Right cardiac atrium (tissue), 5 donors: ENCODE results near the gene TMEM175. TPM values are rescaled to one million over a fixed set of nuclear protein-coding genes. Genes with fewer than 3 reads are reported as not detected.
A peak's percentile ranks its signal among the peaks of the same experiment; 100 is the strongest.
"Not testable (repeated sequence)": the region's sequence is repeated elsewhere in the genome, so short reads cannot be mapped to it uniquely, and the experiment has no call there.

ENCODE experiments used
- ATAC-seq, 2 donors: fragments of 200-7000 bp; cut with Tn5 transposase; one replicate each; pipeline versions ENCODE4 v1.8.0 to v1.9.1; 2020; ENCODE audit warnings: moderate library complexity in 2 of 2, mild to moderate bottlenecking in 1 of 2
- DNase-seq, 3 donors: peaks; one replicate each; pipeline ENCODE4 v3.0.0-alpha.2; 2020
- H3K27ac ChIP-seq: one replicate; pipeline ENCODE4 v1.5.1; 2013; ENCODE audit warnings: mild to moderate bottlenecking, low read length, control low read depth, moderate library complexity
- H3K27me3 ChIP-seq: one replicate; pipeline ENCODE4 v1.6.1; 2013; ENCODE audit not compliant: control insufficient read depth, insufficient read depth
- H3K4me1 ChIP-seq: one replicate; pipeline ENCODE4 v1.6.1; 2013; ENCODE audit warnings: low read length; ENCODE audit not compliant: control insufficient read depth, insufficient read depth
- H3K4me3 ChIP-seq: one replicate; pipeline ENCODE4 v1.5.1; 2013; ENCODE audit warnings: low read length, control low read depth
- H3K9me3 ChIP-seq: one replicate; pipeline ENCODE4 v1.6.1; 2013; ENCODE audit warnings: low read length; ENCODE audit not compliant: control insufficient read depth
- WGBS: extraction: QIAGEN DNeasy Blood & Tissue Kit; methylation state at CpG from one replicate; pipeline ENCODE4 v1.1.7; 2013; 5-methylcytosine and 5-hydroxymethylcytosine counted together
- intact Hi-C, 4 donors: fragments of 100-400 bp; cut with DNase I; formaldehyde crosslinking; loops; one replicate each; pipeline versions ENCODE4 v1.11.0 to v1.14.0; 2022 to 2023
- polyA plus RNA-seq: library from polyadenylated mRNA; stranded (reverse); fragments of 200-250 nt; gene quantifications from one replicate; pipeline ENCODE4 v1.2.3, GENCODE V29; 2013
- total RNA-seq, 4 donors: library from RNA; stranded (reverse); fragmentation: NEBNext Ultra II Directional; extraction: Animal tissue kit (Norgen Biotek cat#: 25700); gene quantifications; one replicate each; pipeline ENCODE4 v1.2.1, GENCODE V29; 2021
- donor health status: healthy with polysubstance abuse.
- donor health status: DM: no; HTN: yes; CAD: no.
- donor health status: DM: no; HTN: no; CAD: no.
- donor health status: DM: no; HTN: yes; CAD: no; lungs with severe emphysema.
- donor health status: DM: yes; HTN: yes; CAD: no.

TMEM175 gene
- total and polyA plus RNA-seq, 5 donors: 20.9 to 31.1 (median 24.0) TPM

DNA sequence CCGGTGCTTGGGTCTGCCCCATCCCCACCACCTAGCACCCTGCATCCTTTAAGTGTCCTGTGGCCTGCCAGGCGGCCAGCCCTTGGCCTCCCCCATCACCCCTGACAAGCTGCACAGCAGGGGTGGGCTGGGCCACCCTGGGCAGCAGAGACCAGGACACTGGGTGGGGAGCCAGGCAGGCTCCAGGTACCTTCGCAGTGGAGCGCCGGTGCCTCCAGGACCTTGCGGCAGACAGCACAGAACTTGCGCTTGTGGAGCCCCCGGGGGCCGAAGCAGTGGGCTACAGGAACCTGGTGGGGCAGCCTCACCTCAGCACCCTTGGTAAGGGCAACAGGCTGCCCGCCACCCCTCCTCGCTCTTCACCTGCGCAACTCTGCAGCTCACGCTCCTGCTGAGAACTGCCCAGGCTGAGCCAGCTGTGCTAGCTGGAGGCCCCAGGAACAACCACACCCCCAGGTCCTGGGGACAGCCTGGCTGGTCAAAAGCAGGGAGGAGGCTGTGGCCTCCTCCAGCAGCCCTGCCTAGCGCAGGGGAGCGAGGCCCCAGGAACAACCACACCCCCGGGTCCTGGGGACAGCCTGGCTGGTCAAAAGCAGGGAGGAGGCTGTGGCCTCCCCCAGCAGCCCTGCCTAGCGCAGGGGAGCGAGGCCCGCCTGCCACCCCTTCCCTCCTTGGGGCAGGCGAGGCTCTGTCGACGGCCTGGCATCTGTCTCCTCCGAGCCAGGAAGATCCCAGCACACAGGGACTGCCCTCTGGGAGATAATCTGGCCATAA is 36.5 kb downstream of the TMEM175 start:
- ATAC-seq (no peak), DNase-seq (peak in 2 of 3 donors; percentile 40 to 58)
- no peaks in the 10 kb centered on the region for H3K27me3 ChIP-seq
- no peak overlapping the region for H3K4me3 ChIP-seq
- intact Hi-C loops: no loop called here
- no peaks in the 10 kb centered on the region for H3K9me3 ChIP-seq
- WGBS: 83% methylated on average over 23 of the region's 23 CpGs
- no peak overlapping the region for H3K27ac ChIP-seq
- H3K4me1 ChIP-seq: peaks cover 3% of the 10 kb centered on the region

DNA sequence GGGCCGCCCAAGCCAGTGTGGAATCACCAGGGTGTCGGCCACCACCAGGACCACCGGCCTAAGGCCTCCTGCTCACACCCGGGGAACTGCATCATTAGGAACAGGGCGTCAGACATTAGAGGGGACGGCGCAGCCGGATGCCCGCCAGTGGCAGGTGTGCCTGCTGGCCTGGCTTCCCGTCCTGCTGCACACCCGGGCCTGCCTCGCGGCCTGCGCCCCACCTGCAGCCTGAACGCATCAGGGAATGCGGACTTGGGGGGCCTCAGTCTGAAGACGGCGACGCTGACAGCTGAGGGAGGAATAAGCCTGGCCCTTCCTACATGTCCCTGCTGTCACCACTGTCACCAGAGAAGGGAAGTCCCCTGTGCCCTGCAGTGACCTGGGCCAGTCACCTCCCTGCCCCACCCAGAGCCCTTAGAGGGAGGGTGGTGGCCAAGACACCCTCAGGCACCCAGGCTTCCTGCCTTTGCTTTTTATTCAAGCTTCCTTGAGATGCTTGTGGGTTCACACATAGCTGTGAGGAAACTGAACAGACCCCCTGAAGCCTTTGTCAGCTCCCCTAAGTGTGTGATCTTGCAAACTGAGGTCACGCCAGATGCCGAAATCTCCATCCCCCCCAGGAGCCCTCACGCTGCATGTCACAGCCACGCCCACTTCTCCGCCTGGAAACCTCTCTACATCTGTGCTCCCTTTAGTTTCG is 37.9 kb downstream of the TMEM175 start:
- no peak for ATAC-seq
- intact Hi-C loops: no loop called here
- 94% methylated on average over 25 of the region's 25 CpGs for WGBS

DNA sequence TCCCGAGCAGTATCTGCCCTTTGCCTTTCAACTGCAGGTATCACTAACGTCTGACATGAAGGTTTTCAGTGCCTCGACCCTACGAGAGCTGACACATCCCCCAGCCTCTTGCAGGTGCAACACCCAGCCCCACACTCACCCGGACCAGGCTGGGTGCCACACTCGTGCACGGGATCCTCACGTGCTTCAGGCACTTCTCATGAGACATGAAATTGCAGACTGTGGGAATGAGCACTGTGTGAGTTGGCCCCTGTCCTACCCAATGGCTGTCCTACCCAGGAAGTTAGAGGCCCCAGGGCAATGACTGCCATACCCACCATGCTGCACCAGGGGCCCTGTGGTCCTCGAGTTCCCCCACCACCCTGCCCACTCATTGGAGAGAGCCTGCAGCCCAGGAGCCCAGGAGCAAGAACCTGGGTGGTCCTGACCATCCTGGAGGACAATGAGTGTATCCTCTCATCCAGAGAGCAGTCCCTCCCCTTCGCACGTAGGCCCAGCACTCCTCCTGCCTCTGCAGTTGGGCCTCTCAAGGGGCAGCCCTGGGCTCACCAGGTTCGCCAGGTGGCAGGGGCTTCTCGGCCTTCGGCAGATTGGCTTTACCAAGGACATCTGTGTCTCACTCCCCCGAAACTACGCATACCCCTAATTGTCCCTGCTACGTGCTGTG is 38.7 kb downstream of the TMEM175 start:
- peak in 2 of 3 donors; percentile 37 to 43 for DNase-seq
- H3K4me1 ChIP-seq: peaks cover 3% of the 10 kb centered on the region
- intact Hi-C loops: no loop called here
- H3K27ac ChIP-seq: no peak overlapping the region
- no peaks in the 10 kb centered on the region for H3K27me3 ChIP-seq
- no peak for ATAC-seq
- 82% methylated on average over 17 of the region's 17 CpGs for WGBS
- H3K9me3 ChIP-seq: no peaks in the 10 kb centered on the region
- H3K4me3 ChIP-seq: no peak overlapping the region

More for the DNA sequence above, 37.9 kb downstream of the TMEM175 start:
- Histone ChIP-seq H3K27me3 (no peaks in the 10 kb centered on the region), H3K4me3 (no peak overlapping the region), H3K27ac (no peak overlapping the region), H3K9me3 (no peaks in the 10 kb centered on the region), H3K4me1 (peaks cover 3% of the 10 kb centered on the region)
- peak in 1 of 3 donors; percentile 32 for DNase-seq

DNA sequence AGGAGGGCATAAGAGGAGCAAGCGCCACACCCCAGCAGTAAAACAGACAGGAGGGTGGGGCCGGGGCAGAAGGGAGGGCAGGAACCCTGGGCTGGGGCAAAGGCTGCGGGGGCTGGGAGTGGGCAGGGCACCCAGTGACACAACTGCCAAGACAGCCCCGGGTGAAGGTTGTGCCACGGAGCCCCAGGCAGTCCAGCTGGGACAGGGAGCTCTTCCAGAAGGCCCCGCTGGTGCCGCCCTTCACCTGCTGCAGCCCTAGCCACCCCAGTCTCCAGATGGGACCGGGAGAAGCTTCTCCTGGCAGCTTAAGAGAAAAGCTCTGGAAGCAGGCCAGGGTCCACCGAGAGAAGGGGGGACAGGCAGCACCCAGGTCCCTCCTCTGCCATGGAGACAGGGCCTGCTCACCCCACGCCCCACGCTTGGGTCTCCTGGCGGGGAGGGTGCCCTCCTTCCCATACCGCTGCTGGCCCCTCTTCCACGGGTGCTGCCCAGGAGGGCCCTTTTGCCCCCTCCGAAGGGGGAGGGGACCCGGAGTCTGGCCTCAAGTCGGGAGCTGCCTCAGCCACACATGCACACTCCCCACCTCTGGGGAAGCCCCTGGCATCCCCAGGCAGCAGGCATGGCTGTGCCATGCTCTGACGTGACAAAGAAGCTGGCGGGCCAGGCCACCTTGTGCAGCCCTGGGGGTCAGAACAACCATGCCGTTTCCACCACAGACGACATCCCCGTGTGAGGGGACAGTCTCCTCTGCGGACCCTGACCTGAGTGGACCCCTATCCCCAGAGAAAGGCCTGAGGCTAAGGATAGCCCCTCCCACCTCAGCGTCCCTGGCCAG is 39.6 kb downstream of the TMEM175 start:
- intact Hi-C loops: no loop called here
- DNase-seq: peak; percentile 17 to 56 (median 42)
- 65% methylated on average over 24 of the region's 24 CpGs for WGBS
- H3K27ac ChIP-seq: no peak overlapping the region
- H3K27me3 ChIP-seq: no peaks in the 10 kb centered on the region
- H3K4me1 ChIP-seq: peaks cover 3% of the 10 kb centered on the region
- no peak overlapping the region for H3K4me3 ChIP-seq
- ATAC-seq: no peak
- no peaks in the 10 kb centered on the region for H3K9me3 ChIP-seq

DNA sequence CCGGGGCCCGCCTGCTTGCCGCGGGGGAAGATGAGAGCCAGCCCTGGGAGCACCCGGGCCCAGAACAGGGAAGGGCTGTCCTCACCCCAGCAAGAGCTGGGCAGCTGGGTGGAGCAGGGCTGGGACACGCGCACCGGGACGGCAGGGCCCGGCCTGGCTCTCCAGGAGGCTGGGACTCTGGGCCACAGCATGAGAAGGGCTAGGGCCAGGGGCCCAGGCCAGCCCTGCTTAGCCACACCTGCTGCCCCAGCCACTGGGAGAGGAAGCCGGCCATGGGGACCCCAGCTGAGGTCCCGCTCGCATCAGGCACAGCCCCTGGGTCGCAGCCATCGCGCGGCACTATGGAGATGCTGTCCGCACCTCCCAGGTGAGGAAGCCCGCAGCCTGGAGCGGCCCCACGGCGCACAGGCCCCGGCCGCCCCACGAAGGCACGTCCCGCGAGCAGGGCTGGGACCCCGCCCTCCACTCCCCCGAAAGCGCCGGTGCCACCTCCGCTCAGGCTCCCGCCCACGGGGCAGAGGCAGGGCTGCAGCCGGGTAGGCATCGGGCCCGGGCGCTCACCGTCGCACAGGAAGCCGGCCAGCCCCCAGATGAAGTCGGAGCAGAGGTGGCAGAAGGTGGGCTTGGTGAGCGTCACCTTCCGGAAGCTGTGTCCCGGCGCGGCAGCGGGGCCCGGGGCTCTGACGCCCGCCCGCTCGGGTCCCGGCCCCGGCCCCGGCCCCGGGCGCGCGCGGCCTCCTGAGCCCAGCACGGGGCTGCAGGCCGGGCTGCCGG is 40.6 kb downstream of the TMEM175 start:
- ATAC-seq (peak; percentile 6 to 29), DNase-seq (peak; percentile 19 to 81 (median 80))
- peaks cover 3% of the 10 kb centered on the region for H3K4me1 ChIP-seq
- H3K9me3 ChIP-seq: no peaks in the 10 kb centered on the region
- H3K27me3 ChIP-seq: no peaks in the 10 kb centered on the region
- peak overlapping the region; percentile 82 for H3K4me3 ChIP-seq
- intact Hi-C loops: no loop called here
- no peak overlapping the region for H3K27ac ChIP-seq
- WGBS: under 1% methylated on average over 65 of the region's 65 CpGs

DNA sequence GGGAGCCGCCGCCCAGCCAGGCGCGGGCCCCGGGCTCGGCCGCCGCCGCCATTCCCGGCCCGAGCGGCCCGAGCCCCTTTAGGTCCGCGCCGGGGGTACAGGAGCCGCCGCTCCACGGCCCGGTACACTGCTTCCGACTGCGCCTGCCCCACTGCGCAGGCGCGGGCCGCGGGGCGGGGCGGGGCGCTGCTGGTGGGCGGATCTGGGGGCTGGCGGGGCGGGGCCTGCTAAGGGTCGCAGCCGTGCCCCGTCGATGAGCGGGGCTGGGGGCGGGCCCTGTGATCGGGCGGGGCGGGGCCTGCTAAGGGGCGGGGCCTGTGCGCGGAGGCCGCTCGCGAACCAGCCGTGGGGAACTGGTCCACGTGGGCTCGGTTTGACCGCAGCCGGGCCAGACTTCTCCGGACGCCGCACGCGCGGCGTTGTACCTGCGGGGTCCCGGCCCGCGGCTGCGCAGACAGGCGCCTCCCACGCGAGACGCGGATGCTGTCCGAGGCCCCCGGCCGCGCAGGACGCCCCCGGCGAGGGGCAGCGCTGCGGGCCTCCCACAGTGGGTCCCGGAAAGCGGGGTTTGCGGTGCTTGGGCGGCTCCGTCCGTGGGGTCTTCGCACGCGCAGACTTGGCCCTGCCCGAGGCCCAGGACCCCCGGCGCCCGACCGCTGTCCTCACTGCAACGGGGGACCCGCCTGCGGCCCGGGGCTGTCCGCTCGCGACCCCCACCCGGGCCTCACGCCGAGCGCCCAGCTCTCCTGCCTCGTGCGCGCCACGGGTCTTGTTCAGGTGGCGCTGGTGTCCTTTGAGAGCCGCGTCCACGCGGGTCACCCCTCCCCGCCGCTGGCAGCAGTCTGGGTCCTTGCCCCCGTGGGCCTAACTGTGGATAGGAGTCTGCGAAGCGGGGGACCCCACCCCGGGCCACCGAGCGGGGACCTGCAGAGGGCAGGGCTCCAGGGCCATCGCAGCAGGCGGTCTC is 41.5 kb downstream of the TMEM175 start, which contains the start of gene DGKQ:
DGKQ (minus strand) TSS at position 139 of the 967 bp plus-strand sequence; CDS start at position 52, 87 bp downstream.
- H3K4me1 ChIP-seq: peaks cover 3% of the 10 kb centered on the region
- peak within 1 kb of the TSS; percentile 82 for H3K4me3 ChIP-seq
- peak; percentile 97 for ATAC-seq
- H3K27ac ChIP-seq: no peak within 1 kb of the TSS
- no peaks in the 10 kb centered on the region for H3K9me3 ChIP-seq
- DNase-seq: peak; percentile 89 to 96 (median 95)
- intact Hi-C loops: no loop called here
- H3K27me3 ChIP-seq: no peaks in the 10 kb centered on the region
- 22% methylated on average over 123 of the region's 123 CpGs for WGBS

DNA sequence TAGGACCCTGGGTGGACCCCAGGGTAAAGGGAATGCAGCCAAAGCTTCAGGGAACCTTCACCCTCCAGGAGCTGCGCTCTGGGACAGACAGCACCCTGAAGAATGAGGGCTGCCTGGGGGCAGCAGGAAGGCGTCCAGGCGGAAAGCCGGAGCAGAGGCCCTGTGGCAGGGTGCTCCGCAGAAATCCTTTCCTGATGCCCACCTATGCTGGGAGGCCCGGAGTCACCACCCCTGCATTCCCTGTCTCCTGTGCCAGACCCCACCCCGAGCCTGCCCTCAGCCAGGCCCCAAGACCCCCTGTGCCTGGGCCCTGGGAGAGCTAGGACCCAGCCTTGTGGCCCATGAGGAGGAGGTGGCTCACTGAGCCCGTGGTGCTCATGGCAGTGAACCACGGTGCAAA is 42.4 kb downstream of the TMEM175 start:
- H3K27me3 ChIP-seq: no peaks in the 10 kb centered on the region
- intact Hi-C loops: no loop called here
- H3K9me3 ChIP-seq: no peaks in the 10 kb centered on the region
- H3K4me3 ChIP-seq: no peak overlapping the region
- ATAC-seq (no peak), DNase-seq (peak in 2 of 3 donors; percentile 47 to 52)
- H3K4me1 ChIP-seq: peaks cover 3% of the 10 kb centered on the region
- 95% methylated on average over 9 of the region's 9 CpGs for WGBS
- no peak overlapping the region for H3K27ac ChIP-seq

DNA sequence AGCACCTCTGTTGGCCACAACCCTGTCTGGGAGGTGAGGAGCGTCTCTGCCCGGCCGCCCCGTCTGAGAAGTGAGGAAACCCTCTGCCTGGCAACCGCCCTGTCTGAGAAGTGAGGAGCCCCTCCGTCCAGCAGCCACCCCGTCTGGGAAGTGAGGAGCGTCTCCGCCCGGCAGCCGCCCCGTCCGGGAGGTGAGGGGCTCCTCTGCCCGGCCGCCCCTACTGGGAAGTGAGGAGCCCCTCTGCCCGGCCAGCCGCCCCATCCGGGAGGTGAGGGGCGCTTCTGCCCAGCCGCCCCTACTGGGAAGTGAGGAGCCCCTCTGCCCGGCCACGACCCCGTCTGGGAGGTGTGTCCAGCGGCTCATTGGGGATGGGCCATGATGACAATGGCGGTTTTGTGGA is 43.8 kb downstream of the TMEM175 start:
- peak in 1 of 3 donors; percentile 13 for DNase-seq
- H3K27ac ChIP-seq, H3K4me3 ChIP-seq, H3K27me3 ChIP-seq, ATAC-seq, H3K4me1 ChIP-seq, intact Hi-C loops, H3K9me3 ChIP-seq: not testable (repeated sequence)
- WGBS: 96% methylated on average over 23 of the region's 25 CpGs

DNA sequence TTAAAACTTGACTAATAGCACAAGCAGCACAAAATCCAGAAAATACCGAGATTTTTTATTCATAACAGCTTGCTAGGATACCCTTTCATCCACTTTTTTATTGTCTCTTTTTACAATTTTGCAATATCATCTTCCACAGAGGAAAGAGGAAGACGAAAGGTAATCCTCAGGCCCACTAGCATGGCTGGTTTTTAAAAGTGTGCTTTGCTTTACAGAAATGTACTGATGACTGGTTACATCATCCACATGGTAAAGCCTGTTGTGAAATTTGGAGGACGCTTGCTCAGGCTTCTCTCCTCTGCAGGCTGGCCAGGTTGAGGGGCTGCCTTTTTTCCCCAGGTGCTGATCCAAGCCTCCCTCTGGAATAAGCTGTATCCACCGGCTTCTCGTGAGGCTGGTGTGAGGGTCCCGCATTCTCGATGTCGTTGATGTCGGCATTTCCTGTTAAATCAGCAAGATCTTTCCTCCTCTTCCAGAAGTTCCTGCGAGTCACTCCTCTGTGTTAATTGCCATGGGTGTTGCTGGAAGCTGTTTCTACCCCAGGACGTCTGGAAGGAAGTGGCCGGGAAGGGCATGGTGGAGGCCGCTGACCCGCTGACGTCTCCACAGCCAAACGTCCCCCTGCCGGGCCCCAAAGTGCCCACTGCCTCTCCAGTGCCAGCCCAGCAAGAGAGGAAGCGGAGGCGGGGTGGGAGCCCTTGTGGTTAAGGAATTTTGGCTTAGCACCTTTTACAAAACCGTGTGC is 46.9 kb downstream of the TMEM175 start:
- DNase-seq (peak in 1 of 3 donors; percentile 54), ATAC-seq (peak in 1 of 2 donors; percentile 27)
- no peaks in the 10 kb centered on the region for H3K4me1 ChIP-seq
- intact Hi-C loops: no loop called here
- no peaks in the 10 kb centered on the region for H3K27me3 ChIP-seq
- WGBS: 52% methylated on average over 20 of the region's 20 CpGs
- no peaks in the 10 kb centered on the region for H3K9me3 ChIP-seq
- H3K4me3 ChIP-seq: no peak overlapping the region
- no peak overlapping the region for H3K27ac ChIP-seq
